HL-60 (cell line): Measurements from ENCODE around the gene WWP2.
"Not testable (repeated sequence)": the region's sequence is repeated elsewhere in the genome, so short reads cannot be mapped to it uniquely, and the experiment has no call there.

Source experiments
- CTCF ChIP-seq: IDR thresholded peaks from one replicate; pipeline ENCODE4 v1.5.1; 2011; ENCODE audit warnings: low read length, control low read depth, inconsistent platforms; ENCODE audit not compliant: insufficient read depth
- POLR2AphosphoS5 ChIP-seq: IDR thresholded peaks from 2 replicates; pipeline ENCODE4 v1.6.1; 2012; ENCODE audit warnings: low read depth

- TF ChIP-seq CTCF, POLR2AphosphoS5: not testable (repeated sequence)
Measured at GRCh38 chr16:69985196-69985595, 223.1 kb downstream of the WWP2 start.
